GM12874 (cell line): ENCODE measurements around the gene FANCE.

ENCODE experiments used
- CTCF ChIP-seq: IDR thresholded peaks from 2 replicates; pipeline ENCODE4 v1.5.1; 2011; ENCODE audit warnings: low read depth, mild to moderate bottlenecking, control low read depth, low read length, moderate library complexity; ENCODE audit not compliant: insufficient read depth

Gene FANCE

GRCh38 chr6:35471836-35472345 is 19.8 kb downstream of the FANCE start:
- no peak for TF ChIP-seq CTCF

GRCh38 chr6:35473075-35473849 is 21.1 kb downstream of the FANCE start:
- TF ChIP-seq CTCF: no peak

- TF ChIP-seq CTCF: no peak
Measured at GRCh38 chr6:35473850-35474130, 21.7 kb downstream of the FANCE start.

GRCh38 chr6:35474131-35474941 is 22.2 kb downstream of the FANCE start:
- TF ChIP-seq CTCF: no peak

GRCh38 chr6:35474942-35475570 is 22.9 kb downstream of the FANCE start:
- TF ChIP-seq CTCF: no peak

- TF ChIP-seq CTCF: no peak
Measured at GRCh38 chr6:35475573-35475972, 23.4 kb downstream of the FANCE start.

- TF ChIP-seq CTCF: no peak
Measured at GRCh38 chr6:35476004-35476403, 23.9 kb downstream of the FANCE start.
